GM19099 (cell line): ENCODE data around the gene TEX22.

Experiments
- POLR2A ChIP-seq: IDR thresholded peaks from 3 replicates; pipeline ENCODE4 v1.6.1; 2011; ENCODE audit warnings: low read depth; ENCODE audit not compliant: insufficient read length; ENCODE audit errors: extremely low read depth

The TEX22 gene

DNA sequence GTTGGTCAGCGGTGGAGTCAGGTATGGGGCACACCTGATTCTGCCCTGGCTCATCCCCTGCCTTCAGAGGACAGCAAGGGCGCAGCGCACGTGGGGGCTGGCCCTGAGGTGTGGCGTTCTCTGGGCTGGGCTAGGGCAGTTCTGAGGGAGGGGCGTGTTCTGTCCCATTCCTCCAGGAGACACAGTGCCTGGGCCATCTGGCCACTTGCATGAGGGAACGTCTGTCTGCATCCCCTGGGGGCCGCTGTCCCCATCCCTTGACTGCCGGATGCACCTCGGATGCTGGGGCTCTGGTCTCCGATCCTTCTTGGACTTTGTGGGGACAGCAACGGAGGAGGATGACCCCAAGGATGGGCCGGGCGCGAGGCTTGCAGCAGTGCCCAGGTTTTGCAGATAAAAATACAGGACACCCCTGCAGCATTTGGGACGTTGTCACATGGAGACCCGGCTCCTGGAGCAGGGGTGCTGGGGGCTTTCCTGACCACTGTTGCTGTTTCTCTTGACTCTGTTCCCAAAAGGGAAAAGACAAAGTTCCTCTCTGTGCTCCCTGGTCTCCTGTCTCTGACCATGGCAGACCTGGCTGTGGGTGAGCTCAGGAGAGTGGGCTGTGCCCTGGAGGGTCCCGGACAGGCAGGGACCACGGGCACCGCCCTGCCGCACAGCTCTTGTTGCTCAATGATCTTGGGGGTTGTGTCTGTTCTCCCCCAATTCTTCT is 28.2 kb downstream of the TEX22 start:
- TF ChIP-seq POLR2A = no peak

DNA sequence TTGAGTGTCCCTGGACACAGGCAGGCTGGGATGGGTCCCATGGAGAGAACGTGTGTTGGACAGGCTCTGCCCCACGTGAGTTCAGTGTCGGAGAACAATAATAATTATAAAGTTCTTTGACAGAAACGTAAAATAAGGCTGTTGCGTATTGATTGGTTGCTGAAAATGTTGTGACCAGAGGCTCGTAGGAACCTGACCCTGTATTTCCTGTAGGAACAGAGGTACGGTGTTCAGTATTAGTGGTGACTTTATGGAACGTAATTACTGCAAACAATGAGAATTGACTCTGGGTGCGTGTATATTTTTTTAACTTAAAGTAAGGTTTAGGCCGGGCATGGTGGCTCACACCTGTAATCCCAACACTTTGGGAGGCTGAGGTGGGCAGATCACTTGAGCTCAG is 29.1 kb downstream of the TEX22 start:
- no peak for TF ChIP-seq POLR2A

DNA sequence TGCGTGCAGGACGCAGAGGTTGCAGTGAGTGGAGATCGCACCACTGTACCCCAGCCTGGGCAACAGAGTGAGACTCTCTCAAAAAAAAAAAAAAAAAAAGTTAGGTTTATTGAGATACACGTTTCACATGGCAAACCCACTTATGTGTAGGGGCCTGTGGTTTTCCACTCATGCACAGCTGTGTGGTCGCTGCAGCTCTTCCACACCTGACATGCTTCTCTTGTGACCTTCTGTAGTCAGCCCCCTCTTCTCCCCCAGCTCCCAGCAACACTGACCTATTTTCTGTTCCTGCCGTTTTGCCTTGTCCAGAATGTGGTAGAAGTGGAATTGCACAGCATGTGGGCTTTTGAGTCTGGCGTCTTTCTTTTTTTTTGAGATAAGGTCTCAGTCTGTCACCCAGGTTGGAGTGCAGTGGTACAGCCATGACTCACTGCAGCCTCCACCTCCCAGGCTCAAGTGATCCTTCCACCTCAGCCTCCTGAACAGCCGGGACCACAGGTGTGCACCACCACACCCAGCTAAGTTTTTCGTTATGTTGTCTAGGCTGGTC is 29.7 kb downstream of the TEX22 start:
- no peak for TF ChIP-seq POLR2A

DNA sequence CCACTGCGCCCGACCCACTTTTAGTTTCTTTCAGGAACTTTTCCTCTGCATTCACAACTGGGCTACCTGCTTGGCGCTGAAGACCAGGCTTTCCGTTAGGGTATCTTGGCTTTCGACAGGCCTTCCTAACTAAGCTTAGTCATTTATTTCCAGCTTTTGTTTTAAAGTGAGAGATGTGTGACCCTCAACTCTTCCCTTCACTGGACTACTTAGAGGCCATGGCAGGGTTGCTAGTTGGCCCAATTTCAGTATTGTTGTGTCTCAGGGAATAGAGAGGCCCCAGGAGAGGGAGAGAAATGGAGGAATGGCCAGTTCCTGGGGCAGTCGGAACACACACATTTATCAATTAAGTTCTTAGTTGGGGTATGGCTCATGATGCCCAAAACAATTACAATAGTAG is 31.7 kb downstream of the TEX22 start:
- no peak for TF ChIP-seq POLR2A

DNA sequence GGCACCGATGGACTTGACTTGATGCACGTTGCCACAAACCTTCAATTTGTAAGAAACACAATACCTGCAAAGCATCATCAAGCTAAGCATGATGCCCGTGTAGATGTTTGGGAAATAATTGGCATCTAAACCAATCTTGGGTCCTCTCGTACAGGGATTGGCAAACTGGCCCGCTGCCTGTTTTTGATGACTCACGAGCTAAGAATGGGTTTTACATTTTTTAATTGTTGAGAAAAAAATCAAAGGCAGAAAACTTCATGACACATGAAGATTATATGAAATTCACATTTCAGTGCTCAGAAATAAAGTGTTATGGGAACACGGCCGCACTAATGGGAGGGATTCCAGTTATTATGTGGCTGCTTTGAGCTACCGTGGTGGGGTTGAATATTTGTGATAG is 32.2 kb downstream of the TEX22 start:
- TF ChIP-seq POLR2A = no peak

GRCh38 chr14:105431256-105431655 is 32.9 kb downstream of the TEX22 start:
- TF ChIP-seq POLR2A = no peak

GRCh38 chr14:105432657-105433056 is 34.3 kb downstream of the TEX22 start:
- no peak for TF ChIP-seq POLR2A

DNA sequence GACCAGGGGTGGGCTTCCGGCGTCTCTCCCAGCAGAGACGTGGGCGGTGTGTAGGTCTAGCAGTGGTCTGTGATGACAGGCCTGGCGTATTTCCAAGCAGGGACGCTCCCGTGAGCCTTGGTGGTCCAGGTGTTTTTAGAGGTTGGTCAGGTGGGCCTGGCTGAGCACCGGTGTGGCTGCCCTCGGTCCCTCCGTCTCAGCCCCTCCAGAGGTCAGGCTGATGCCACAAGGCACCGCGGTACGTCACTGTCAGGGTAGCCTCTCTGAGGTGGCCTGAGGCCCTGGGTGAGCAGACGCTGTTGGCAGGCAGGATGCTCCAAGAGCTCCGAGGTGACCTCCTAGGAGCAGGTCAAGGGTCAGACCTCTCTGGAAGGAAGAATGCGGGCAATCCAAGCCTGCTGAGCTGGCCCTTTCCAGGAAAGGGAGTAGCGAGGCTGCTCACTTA is 34.8 kb downstream of the TEX22 start:
- TF ChIP-seq POLR2A = no peak

GRCh38 chr14:105436402-105436801 is 38.1 kb downstream of the TEX22 start:
- no peak for TF ChIP-seq POLR2A

GRCh38 chr14:105436891-105437722 is 38.8 kb downstream of the TEX22 start:
- no peak for TF ChIP-seq POLR2A

DNA sequence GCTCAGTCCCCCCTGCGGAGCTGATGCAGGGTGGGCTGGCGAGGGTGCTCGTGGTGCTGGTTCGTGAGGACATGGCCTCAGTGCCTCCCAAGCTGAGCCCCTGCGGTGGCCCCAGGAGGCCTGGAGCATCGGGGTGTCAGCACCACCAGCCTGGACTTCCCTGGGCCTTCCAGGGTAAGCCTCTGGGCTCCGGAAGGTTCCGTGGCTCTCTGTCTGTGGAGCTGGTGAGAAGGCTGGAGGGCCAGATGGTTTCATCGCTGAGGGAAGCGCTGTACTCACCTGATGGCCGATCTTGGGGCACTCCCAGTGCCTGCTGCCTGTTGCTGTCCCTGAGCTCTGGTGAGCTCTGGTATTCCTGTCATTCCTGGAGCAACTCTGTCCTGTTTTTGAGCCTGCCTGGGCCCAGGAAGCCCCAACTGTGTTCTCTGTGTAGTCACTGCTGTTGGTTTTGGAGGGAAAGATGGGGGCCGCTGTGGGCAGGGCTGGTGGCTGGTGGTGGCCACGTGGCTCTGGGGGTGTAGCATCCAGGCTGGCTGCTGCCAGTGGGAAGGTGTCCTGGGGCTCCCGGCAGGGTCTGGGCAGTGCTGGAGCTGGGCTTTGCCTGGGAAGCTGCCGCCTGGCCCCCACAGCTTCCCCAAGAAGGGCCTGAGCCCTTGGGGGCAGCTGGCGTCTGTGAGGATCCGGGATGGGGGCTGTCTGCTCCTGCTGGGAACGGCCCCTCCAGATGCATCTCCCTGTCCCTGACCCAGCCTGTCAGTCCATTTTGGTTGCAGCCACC is 39.6 kb downstream of the TEX22 start:
- TF ChIP-seq POLR2A = no peak

DNA sequence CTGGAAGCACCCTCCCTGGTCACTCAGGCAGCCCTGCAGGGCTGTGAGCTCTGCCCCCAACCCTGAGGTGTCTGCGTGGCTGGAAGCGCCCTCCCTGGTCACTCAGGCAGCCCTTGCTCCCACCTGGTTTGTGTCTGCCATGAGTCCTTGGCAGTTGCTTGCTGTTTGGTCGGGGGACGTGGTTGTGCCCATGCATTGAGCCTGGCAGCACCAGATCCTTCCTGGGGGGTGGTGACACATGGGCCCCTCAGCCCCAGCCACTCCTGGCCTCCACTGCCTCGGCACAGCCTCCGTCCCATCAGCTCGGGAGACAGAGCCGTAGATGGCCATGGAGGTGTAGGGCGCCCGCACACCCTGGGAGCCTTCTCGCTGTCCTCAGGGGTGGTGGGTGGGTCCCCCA is 40.8 kb downstream of the TEX22 start:
- TF ChIP-seq POLR2A = no peak

GRCh38 chr14:105439710-105440553 is 41.6 kb downstream of the TEX22 start:
- TF ChIP-seq POLR2A = no peak

GRCh38 chr14:105440554-105440900 is 42.2 kb downstream of the TEX22 start:
- no peak for TF ChIP-seq POLR2A
